GM19025 (cell line): ENCODE data around the gene PLXDC2.
"Not testable (repeated sequence)": the region's sequence is repeated elsewhere in the genome, so short reads cannot be mapped to it uniquely, and the experiment has no call there.

Experiments
- ATAC-seq: cut with Tn5 transposase; IDR thresholded peaks from one replicate; pipeline ENCODE4 v1.9.1; 2021; ENCODE audit warnings: mild to moderate bottlenecking, low read depth, moderate library complexity; ENCODE audit not compliant: unreplicated experiment

Gene PLXDC2

GRCh38 chr10:19967981-19968380, 151.7 kb downstream of the PLXDC2 start:
- no peak for ATAC-seq

DNA sequence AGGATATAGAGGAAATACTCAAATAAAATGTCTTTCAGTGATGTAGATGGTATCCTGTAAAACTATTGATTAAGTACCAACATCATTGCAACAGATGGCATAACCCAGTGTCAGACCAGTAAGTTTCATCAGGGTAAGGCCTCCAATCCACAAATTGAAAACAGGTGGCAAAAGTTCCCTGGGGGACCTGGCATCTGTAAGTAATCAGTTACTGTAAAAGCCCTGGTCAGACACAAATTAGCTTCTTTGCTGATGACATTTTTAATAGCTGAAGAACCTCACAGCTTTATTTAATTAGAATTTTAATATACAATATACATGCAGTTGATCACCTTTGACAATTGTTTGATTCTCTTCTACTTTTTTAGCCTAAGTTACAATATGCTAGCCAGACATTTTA, 152.5 kb downstream of the PLXDC2 start:
- ATAC-seq: no peak

DNA sequence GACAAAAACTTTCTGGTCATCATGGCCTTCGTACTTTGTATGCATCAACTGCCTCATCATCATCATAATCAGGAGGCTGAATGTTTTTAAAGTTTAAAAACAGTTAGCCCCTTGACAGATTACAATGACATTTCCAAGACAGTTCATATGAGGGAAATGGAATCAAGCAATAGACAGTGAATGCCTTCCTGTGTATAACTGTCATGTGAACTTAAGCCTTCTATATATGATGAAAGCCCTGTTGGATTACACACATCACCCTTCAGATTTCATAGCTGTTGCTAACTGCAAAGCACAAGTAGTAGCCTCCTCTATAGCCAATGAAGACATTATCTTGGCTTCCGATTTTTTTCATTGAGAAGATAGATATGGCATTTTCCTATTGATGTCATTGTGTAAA, 154.0 kb downstream of the PLXDC2 start:
- ATAC-seq: no peak

- no peak for ATAC-seq
These were observed 154.5 kb downstream of the PLXDC2 start for GRCh38 chr10:19970717-19971116.

- no peak for ATAC-seq
These were observed 155.3 kb downstream of the PLXDC2 start for GRCh38 chr10:19971343-19972052.

DNA sequence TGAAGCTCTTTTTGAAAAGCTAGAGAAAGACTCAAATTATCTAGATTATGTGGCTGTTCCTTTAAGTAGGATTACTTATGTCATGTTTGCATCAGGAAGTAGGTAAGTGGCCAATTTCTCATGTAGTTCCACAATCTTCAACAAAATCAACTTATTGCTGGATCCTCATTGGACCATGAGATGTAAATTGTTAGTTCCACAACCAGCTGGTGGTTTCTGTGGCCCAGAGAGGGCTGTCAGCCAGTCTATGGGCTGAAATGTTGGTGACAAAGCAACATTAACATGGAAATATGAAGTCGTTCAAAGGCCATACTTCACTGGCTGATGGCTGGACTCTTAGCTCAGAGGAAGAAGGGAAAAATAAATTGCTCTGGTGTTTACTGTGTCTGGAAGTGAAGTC, 157.9 kb downstream of the PLXDC2 start:
- ATAC-seq: no peak

DNA sequence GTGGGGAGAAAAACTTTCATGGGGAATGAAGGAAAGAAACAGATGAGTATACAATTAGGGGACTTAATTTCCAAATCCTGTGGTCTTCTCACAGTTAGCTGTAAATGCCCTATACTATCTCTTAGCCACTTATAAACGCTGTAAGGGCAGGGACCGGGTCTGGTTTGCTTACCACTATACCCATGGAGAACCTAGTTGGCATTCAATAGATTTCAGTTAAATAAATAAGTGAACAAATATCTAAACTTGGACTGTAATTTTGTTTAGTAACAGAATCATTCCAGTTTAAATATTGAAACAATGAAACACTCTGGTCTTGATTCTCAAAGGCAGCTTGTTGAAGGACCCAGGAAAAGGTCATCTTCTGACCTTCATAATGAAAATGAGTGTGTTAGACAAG, 158.3 kb downstream of the PLXDC2 start:
- ATAC-seq: no peak

GRCh38 chr10:19977097-19977521, 160.9 kb downstream of the PLXDC2 start:
- no peak for ATAC-seq

DNA sequence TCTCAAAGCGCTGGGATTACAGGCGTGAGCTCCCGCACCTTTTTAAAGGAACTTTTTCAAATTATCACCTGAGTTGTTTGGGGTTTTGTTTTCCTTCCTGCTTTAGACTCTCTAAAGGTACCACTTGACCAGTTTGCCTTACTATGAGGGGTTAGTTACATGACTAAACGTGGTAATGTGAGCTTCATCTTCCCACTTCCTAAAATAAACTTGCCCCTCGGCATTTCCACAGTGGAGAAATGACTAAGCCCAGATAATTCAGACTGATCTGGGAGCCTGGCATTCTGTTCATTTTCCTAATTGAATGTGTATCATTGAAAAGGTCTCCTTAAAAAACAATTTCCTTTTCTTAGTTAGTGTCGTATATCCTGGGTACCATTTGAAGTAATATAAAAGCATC, 163.4 kb downstream of the PLXDC2 start:
- no peak for ATAC-seq

DNA sequence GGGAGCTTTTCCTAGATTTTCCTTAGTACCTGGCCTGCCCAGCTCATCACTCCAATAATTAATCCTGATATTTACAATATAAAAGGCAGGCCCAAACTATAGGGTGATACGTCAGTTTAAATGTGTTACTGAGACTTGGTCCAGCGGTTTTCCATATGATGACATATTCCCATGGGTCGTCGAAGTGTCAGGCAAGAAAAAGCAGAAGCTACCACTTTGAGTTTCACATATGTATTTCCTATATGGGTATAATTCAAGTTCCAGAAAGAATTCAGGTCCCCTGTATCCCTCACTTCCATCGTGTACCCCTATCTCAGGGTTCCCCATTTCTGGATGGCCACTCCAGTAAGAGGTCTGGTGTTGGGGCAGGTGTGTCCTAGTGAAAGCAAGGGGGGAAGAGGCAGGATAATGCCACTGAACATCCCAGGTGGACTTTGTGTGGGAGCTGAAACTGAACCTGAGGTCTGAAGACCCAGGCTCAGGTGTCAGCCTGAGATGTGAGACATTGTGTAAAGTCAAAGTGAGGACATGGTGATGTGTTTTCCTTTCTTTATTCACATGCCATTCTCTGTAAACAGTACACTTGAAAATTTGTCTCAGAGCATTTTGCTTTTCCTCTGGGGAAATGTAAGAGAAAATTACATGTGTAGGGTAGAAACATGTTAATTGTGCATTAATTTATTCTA, 167.8 kb downstream of the PLXDC2 start:
- no peak for ATAC-seq

GRCh38 chr10:19985745-19986144, 169.5 kb downstream of the PLXDC2 start:
- no peak for ATAC-seq

GRCh38 chr10:19986591-19986990, 170.4 kb downstream of the PLXDC2 start:
- no peak for ATAC-seq

GRCh38 chr10:19987931-19988330, 171.7 kb downstream of the PLXDC2 start:
- ATAC-seq: no peak

GRCh38 chr10:19993714-19994315, 177.6 kb downstream of the PLXDC2 start:
- peak; percentile 66 for ATAC-seq

DNA sequence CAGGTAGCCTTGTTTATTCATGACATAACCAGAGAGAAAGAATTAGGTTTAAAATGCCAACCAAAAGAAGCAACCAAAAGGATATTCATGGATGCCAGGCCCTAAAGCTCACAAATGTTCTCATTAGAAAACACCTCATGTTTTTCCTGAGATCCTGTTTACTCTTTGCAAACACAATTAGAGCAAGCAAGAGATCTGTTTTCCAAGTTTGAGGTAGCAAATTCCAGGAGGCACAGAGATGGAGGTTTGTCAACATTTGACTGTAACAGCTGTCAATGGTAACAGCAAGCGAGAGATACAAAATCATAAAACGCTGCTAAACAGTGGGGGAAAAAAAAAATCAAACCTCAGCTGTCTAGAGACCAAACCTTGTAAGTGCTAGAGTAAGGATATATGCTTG, 182.2 kb downstream of the PLXDC2 start:
- no peak for ATAC-seq

- ATAC-seq: no peak
These were observed 183.2 kb downstream of the PLXDC2 start for GRCh38 chr10:19999431-19999830.

DNA sequence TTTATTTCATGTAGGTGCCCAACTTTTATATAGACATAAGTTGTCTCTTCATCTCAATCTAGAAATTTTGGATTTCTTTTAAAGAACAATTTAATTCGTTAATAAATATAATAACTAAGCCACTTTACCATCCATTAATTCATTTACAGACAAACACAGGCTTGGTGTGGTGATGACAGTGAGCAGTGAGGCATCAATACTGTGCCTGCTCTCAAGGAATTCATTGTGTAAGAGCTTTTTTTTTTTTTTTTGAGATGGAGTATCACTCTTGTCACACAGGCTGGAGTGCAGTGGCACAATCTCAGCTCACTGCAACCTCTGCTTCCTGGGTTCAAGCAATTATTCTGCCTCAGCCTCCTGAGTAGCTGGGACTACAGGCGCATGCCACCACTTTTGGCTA, 185.8 kb downstream of the PLXDC2 start:
- ATAC-seq: not testable (repeated sequence)

DNA sequence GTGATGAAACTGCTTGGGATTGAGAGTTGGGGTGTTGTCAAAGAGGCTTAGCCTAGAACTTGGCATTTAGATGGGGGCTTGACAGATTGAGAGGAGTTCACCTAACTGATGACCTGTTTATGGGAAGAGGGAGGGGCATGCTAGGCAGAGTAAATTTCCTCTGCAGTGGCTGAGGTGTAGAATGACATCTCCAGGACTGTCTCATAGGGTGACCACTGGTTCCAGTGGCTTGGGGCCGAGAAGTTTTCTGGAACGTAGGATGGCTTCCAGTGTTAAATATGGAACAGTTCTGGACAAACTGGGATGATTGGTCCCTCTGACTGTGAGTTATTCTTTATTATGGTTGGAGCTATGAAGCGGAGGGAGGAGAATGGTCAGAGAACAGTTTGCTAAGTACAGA, 186.4 kb downstream of the PLXDC2 start:
- ATAC-seq: no peak

DNA sequence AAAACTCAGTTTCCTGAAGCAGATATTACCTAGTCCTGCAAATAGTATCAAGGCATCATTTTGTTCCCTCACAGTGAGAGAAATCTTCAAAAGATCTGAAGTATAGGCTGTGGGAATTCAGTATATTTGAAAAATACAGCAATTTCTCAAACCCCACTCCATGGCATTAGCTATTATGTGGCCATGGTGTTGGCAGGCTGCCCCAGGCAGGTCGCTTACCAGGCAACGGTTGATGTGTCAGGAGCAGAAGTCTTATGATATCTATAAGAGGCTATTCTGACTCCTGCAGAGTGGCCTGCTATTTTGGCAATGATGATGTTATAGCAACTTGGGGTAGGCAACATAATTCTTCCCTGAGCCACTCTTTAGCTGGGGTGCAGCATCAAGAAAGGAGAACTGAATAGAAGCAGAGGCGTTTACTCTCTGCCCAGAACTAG, 187.9 kb downstream of the PLXDC2 start:
- peak; percentile 26 for ATAC-seq

GRCh38 chr10:20005638-20006037, 189.4 kb downstream of the PLXDC2 start:
- ATAC-seq: no peak

- ATAC-seq: no peak
These were observed 190.1 kb downstream of the PLXDC2 start for GRCh38 chr10:20006169-20006870.
